Thyroid gland (tissue), 4 donors: Measurements from ENCODE around the gene RPUSD4. TPM values are rescaled to one million over a fixed set of nuclear protein-coding genes. Genes with fewer than 3 reads are reported as not detected.

Experiments
- DNase-seq, 2 donors: peaks; one replicate each; pipeline ENCODE4 v3.0.0-alpha.2; 2019
- H3K27ac ChIP-seq, 3 donors: fragments of 200-600 bp; sonication (generic); 1 replicate in 2 of 3; 2 replicates in 1 of 3; pipeline ENCODE4 v1.5.1; 2016 to 2019; ENCODE audit warnings: mild to moderate bottlenecking in 1 of 3, moderate library complexity in 1 of 3
- H3K27me3 ChIP-seq: fragments of 200-600 bp; sonication (generic); one replicate; pipeline ENCODE4 v1.5.1; 2019
- H3K36me3 ChIP-seq, 2 donors: fragments of 200-600 bp; sonication (generic); one replicate each; pipeline ENCODE4 v1.5.1; 2016 to 2019
- H3K4me1 ChIP-seq, 2 donors: fragments of 200-600 bp; sonication (generic); one replicate each; pipeline ENCODE4 v1.5.1; 2017 to 2019
- H3K4me3 ChIP-seq, 3 donors: fragments of 200-600 bp; sonication (generic); replicated peaks in 1 of 3; 1 replicate in 2 of 3; 2 replicates in 1 of 3; pipeline ENCODE4 v1.5.1; 2016; ENCODE audit warnings: mild to moderate bottlenecking in 1 of 3
- H3K9me3 ChIP-seq: fragments of 200-600 bp; sonication (generic); one replicate; pipeline ENCODE4 v1.5.1; 2017
- CTCF ChIP-seq, 6 experiments: fragments of 200-600 bp in 3 of 6; fragments of 450-650 bp in 3 of 6; sonication (generic) in 3 of 6; IDR thresholded peaks; one replicate each; pipeline ENCODE4 v1.5.1; 2016 to 2019; ENCODE audit warnings: antibody characterized with exemption in 6 of 6, mild to moderate bottlenecking in 2 of 6, inconsistent platforms in 1 of 6, moderate library complexity in 1 of 6
- POLR2A ChIP-seq, 2 donors: fragments of 450-650 bp; IDR thresholded peaks; one replicate each; pipeline ENCODE4 v1.6.1; 2017; ENCODE audit warnings: antibody characterized with exemption in 2 of 2, mild to moderate bottlenecking in 2 of 2, moderate library complexity in 1 of 2
- WGBS, 2 donors: methylation state at CpG; one replicate each; pipeline ENCODE4 v1.1.5; 2017; 5-methylcytosine and 5-hydroxymethylcytosine counted together
- intact Hi-C: fragments of 100-400 bp; cut with DNase I; formaldehyde crosslinking; loops from one replicate; pipeline ENCODE4 v1.15.1; 2023
- total RNA-seq, 4 donors: library from RNA; depleted of rRNA; stranded (reverse); fragments of >200 nt; gene quantifications; one replicate each; pipeline ENCODE4 v1.2.3, GENCODE V29; 2016

RPUSD4 gene
- total RNA-seq, 4 donors from 2014 or later, result 10.5 to 17.6 (median 14.6) TPM

DNA sequence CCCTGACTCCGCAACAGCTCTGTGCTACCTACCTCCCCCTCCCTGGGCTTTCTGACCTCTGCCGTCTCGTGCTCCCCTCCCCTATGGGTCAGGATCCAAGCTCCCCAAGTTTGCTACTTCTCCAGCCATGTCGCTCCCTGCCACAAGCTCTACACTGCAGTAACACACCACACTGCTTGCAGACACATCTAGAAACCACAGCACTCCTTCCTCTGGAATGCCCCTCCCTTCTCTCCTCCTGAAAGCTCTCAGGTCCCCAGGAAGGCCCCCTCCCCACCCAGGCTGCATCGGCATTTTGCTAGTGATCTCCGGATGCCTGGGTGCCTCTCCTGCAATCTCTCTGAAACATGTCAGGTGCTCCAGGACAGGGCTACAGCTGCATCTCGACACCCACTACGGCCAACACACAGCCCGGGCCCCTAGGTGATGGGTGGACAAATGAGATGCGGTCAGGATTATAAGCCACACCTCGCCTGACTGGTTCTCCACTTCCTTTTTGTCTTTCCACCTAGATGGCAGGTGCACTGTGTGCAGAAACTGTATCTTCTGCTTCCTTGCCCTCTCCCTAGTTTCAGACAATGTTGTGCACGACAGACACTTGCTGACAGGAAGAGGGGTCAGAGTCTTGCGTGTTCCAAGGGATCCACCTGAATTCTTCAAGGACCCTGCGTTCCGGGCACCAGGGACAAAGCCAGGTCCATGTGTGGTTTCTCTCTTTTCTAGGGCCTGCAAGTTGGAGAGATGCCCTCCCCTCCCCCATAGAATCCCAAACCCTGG, 22.9 kb downstream of the RPUSD4 start:
- no peak for TF ChIP-seq CTCF (IDR thresholded peaks at IDR 0.05)
- no peak for TF ChIP-seq POLR2A (IDR thresholded peaks at IDR 0.05)
- H3K9me3 ChIP-seq, result no peaks in the 10 kb centered on the region
- peaks cover 15 to 22% of the 10 kb centered on the region in 2 donors for H3K4me1 ChIP-seq
- 91 to 94% methylated on average over 15 of the region's 15 CpGs for WGBS, 2 donors
- DNase-seq, result no peak
- no peak overlapping the region for H3K27ac ChIP-seq
- intact Hi-C loops, result loop anchor here (5.0 kb wide), 1 partner anchor 126 kb away; the partner anchor contains the start of gene CDON
- no peaks in the 10 kb centered on the region for H3K27me3 ChIP-seq
- no peaks in the 10 kb centered on the region for H3K36me3 ChIP-seq
- H3K4me3 ChIP-seq, result no peak overlapping the region

DNA sequence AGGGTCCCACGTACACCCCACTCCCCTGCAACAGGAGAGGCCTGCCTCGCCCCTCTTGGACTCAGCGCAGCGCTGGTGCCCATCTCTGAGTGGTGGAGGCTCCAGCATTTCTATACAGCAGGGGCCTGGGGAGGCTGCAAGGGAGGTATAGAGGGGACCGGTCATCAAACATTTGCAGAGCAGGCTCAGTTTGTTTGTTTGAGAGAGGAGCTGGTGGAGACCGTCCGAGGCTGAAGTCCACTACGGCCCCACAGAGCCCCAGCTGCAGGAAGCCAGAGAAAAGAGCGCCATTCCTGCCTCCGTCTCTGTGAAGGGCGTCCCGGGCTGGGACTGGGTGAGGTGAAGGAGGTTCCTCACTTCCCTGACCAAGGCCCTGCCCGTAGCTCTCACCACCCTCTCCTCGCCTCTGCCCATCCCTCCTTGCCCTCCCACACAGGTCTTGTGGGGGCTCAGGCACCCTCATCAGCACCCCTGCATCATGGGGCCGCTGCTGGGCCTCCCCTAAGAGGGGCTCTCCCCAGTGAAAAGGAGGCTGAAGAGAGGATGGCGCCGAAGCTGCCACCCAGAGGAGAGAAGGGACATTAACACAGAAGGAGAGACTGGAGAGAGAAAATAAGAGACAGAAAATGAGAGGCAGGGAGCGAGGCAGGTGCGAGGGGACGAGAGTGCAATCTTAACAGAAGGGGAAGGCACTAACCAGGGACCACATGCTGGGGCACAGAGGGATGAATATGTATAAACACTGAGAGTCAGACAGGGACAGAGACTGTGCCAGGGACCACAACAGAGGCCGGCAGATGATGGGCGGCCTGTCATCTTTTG, 24.5 kb downstream of the RPUSD4 start:
- TF ChIP-seq POLR2A (IDR thresholded peaks at IDR 0.05) (no peak), CTCF (IDR thresholded peaks at IDR 0.05) (peak in 4 of 6 experiments; percentile 18 to 54 (median 30))
- Histone ChIP-seq H3K4me1 (peaks cover 15 to 22% of the 10 kb centered on the region in 2 donors), H3K36me3 (no peaks in the 10 kb centered on the region), H3K27ac (peak overlapping the region; percentile 53 to 89 (median 76)), H3K4me3 (no peak overlapping the region), H3K9me3 (no peaks in the 10 kb centered on the region), H3K27me3 (no peaks in the 10 kb centered on the region)
- DNase-seq, result peak in 1 of 2 donors; percentile 18
- WGBS, 2 donors, result 85 to 91% methylated on average over 21 to 22 of the region's 22 CpGs
- intact Hi-C loops, result loop anchor here (5.0 kb wide), 1 partner anchor 125 kb away; the partner anchor contains the start of gene CDON

- H3K27ac ChIP-seq, result peak overlapping the region; percentile 53 to 89 (median 76)
- peak; percentile 96 for DNase-seq
- no peaks in the 10 kb centered on the region for H3K27me3 ChIP-seq
- no peaks in the 10 kb centered on the region for H3K36me3 ChIP-seq
- H3K9me3 ChIP-seq, result no peaks in the 10 kb centered on the region
- peaks cover 15 to 22% of the 10 kb centered on the region in 2 donors for H3K4me1 ChIP-seq
- H3K4me3 ChIP-seq, result no peak overlapping the region
- 37 to 41% methylated on average over 12 to 15 of the region's 15 CpGs for WGBS, 2 donors
- intact Hi-C loops, result loop anchor here (5.0 kb wide), 1 partner anchor 124 kb away; the partner anchor contains the start of gene CDON
- TF ChIP-seq CTCF (IDR thresholded peaks at IDR 0.05) (no peak), POLR2A (IDR thresholded peaks at IDR 0.05) (no peak)
These were observed 25.3 kb downstream of the RPUSD4 start for GRCh38 chr11:126186025-126186698.

- no peak overlapping the region for H3K4me3 ChIP-seq
- intact Hi-C loops, result loop anchor here (5.0 kb wide), 1 partner anchor 123 kb away; the partner anchor contains the start of gene CDON
- 68 to 78% methylated on average over 23 to 26 of the region's 26 CpGs for WGBS, 2 donors
- H3K27ac ChIP-seq, result peak overlapping the region; percentile 53 to 81 (median 76)
- H3K4me1 ChIP-seq, result peaks cover 15 to 22% of the 10 kb centered on the region in 2 donors
- no peaks in the 10 kb centered on the region for H3K27me3 ChIP-seq
- no peak for TF ChIP-seq POLR2A (IDR thresholded peaks at IDR 0.05)
- no peak for TF ChIP-seq CTCF (IDR thresholded peaks at IDR 0.05)
- H3K9me3 ChIP-seq, result no peaks in the 10 kb centered on the region
- no peak for DNase-seq
- H3K36me3 ChIP-seq, result no peaks in the 10 kb centered on the region
These were observed 26.0 kb downstream of the RPUSD4 start for GRCh38 chr11:126185259-126186024.
